ENCODE results near the gene ANKRD39. TPM values are rescaled to one million over a fixed set of nuclear protein-coding genes. Genes with fewer than 3 reads are reported as not detected.
A peak's percentile ranks its signal among the peaks of the same experiment; 100 is the strongest.

The ANKRD39 gene
- total and polyA plus RNA-seq, 4 donors: 4.7 to 22.7 (median 10.7) TPM

- H3K27me3 ChIP-seq (ENCODE audit: control insufficient read depth in 4 of 4, insufficient read depth in 4 of 4, low read length in 3 of 4): no peaks in the 10 kb centered on the region
- peaks cover 12 to 62% (median 48%) of the 10 kb centered on the region in 4 donors for H3K4me1 ChIP-seq (ENCODE audit: control insufficient read depth in 4 of 4, insufficient read depth in 4 of 4, low read length in 3 of 4)
- peak overlapping the region; percentile 78 to 80 for H3K27ac ChIP-seq (ENCODE audit: low read depth in 1 of 2, low read length in 2 of 2)
- peaks cover 4 to 25% (median 11%) of the 10 kb centered on the region in 4 donors for H3K36me3 ChIP-seq (ENCODE audit: control insufficient read depth in 4 of 4, insufficient read depth in 3 of 4, low read depth in 1 of 4, low read length in 3 of 4)
- no peaks in the 10 kb centered on the region for H3K9me3 ChIP-seq (ENCODE audit: control insufficient read depth in 4 of 4, low read length in 3 of 4)
- DNase-seq (ENCODE audit: low spot score): no peak
- no peak overlapping the region for H3K4me3 ChIP-seq (ENCODE audit: low read depth in 1 of 3, low read length in 3 of 3)
- H3K9ac ChIP-seq (ENCODE audit: low read depth in 1 of 2, low read length in 2 of 2): no peak overlapping the region
- WGBS: 33% methylated on average over 4 of the region's 4 CpGs
- TF ChIP-seq NR2F2 (IDR thresholded peaks at IDR 0.05) (no peak), RAD21 (IDR thresholded peaks at IDR 0.05) (no peak), HNF4A (conservative IDR thresholded peaks at IDR 0.05) (no peak), YY1 (IDR thresholded peaks at IDR 0.05) (no peak), RXRA (IDR thresholded peaks at IDR 0.05) (no peak), FOXA1 (IDR thresholded peaks at IDR 0.05) (no peak), ZBTB33 (IDR thresholded peaks at IDR 0.05) (no peak), GABPA (IDR thresholded peaks at IDR 0.05 in 1 of 2, conservative IDR thresholded peaks at IDR 0.05 in 1 of 2) (no peak), CTCF (IDR thresholded peaks at IDR 0.05; ENCODE audit: low read depth, low read length, missing input control) (no peak), MAX (IDR thresholded peaks at IDR 0.05) (no peak), HNF4G (IDR thresholded peaks at IDR 0.05) (no peak)
Observed at GRCh38 chr2:96859681-96860064, 1.9 kb upstream of the ANKRD39 start.

GRCh38 chr2:96859099-96859649 is 1.4 kb upstream of the ANKRD39 start:
- Histone ChIP-seq H3K9me3 (ENCODE audit: control insufficient read depth in 4 of 4, low read length in 3 of 4) (no peaks in the 10 kb centered on the region), H3K4me3 (ENCODE audit: low read depth in 1 of 3, low read length in 3 of 3) (no peak overlapping the region), H3K9ac (ENCODE audit: low read depth in 1 of 2, low read length in 2 of 2) (no peak overlapping the region), H3K27ac (ENCODE audit: low read depth in 1 of 2, low read length in 2 of 2) (peak overlapping the region; percentile 45 to 63), H3K27me3 (ENCODE audit: control insufficient read depth in 4 of 4, insufficient read depth in 4 of 4, low read length in 3 of 4) (no peaks in the 10 kb centered on the region), H3K4me1 (ENCODE audit: control insufficient read depth in 4 of 4, insufficient read depth in 4 of 4, low read length in 3 of 4) (peaks cover 12 to 58% (median 43%) of the 10 kb centered on the region in 4 donors), H3K36me3 (ENCODE audit: control insufficient read depth in 4 of 4, insufficient read depth in 3 of 4, low read depth in 1 of 4, low read length in 3 of 4) (peaks cover 3 to 20% (median 8%) of the 10 kb centered on the region in 4 donors)
- 74% methylated on average over 11 of the region's 11 CpGs for WGBS
- no peak for DNase-seq (ENCODE audit: low spot score)
- TF ChIP-seq ZBTB33 (IDR thresholded peaks at IDR 0.05) (no peak), EGR1 (IDR thresholded peaks at IDR 0.05; ENCODE audit: low read depth in 2 of 2) (no peak), TAF1 (conservative IDR thresholded peaks at IDR 0.05) (no peak), GABPA (IDR thresholded peaks at IDR 0.05 in 1 of 2, conservative IDR thresholded peaks at IDR 0.05 in 1 of 2) (no peak), YY1 (IDR thresholded peaks at IDR 0.05) (no peak), HNF4G (IDR thresholded peaks at IDR 0.05) (no peak), SP1 (IDR thresholded peaks at IDR 0.05) (no peak), ATF3 (IDR thresholded peaks at IDR 0.05) (no peak), RAD21 (IDR thresholded peaks at IDR 0.05) (no peak), FOXA1 (IDR thresholded peaks at IDR 0.05) (no peak), FOXA2 (IDR thresholded peaks at IDR 0.05) (no peak), REST (IDR thresholded peaks at IDR 0.05) (no peak), CTCF (IDR thresholded peaks at IDR 0.05; ENCODE audit: low read depth, low read length, missing input control) (no peak), RXRA (IDR thresholded peaks at IDR 0.05) (no peak), MAX (IDR thresholded peaks at IDR 0.05) (no peak), JUND (IDR thresholded peaks at IDR 0.05) (no peak), NR2F2 (IDR thresholded peaks at IDR 0.05) (no peak), HNF4A (conservative IDR thresholded peaks at IDR 0.05) (no peak)
